HCT116 (cell line): ENCODE results near the gene RYR2. TPM values are rescaled to one million over a fixed set of nuclear protein-coding genes. Genes with fewer than 3 reads are reported as not detected.

ENCODE experiments used
- ATAC-seq: fragments of 200-7000 bp; cut with Tn5 transposase; 2 replicates; pipeline ENCODE4 v1.9.1; 2020; ENCODE audit warnings: mild to moderate bottlenecking, moderate library complexity
- BruUV-seq: library from RNA; stranded (reverse); fragments of 400-500 nt; replicated peaks from 2 replicates; lab custom pipeline; 2021; lab: Mats Ljungman, UMichigan
- CTCF ChIA-PET: fragments of 300-600 bp; sonication (Branson Sonifier 250); formaldehyde crosslinking; loops from one replicate; lab custom pipeline; 2021; ENCODE audit warnings: antibody characterized with exemption; lab: Charles Lee
- POLR2A ChIA-PET: fragments of 300-600, 350-600 bp; sonication (Branson Sonifier 250); formaldehyde crosslinking; loops from one replicate; lab custom pipeline; 2021; ENCODE audit warnings: antibody characterized with exemption; lab: Charles Lee
- RAD21 ChIA-PET, 2 experiments: fragments of 300-600 bp; sonication (Branson Sonifier 250); formaldehyde crosslinking; loops; one replicate each; lab custom pipeline; 2023; ENCODE audit warnings: low total read pairs in 2 of 2; ENCODE audit not compliant: uncharacterized antibody in 2 of 2, unreplicated experiment in 2 of 2, low non-redundant PET in 1 of 2; lab: Charles Lee
- DNase-seq: peaks from one replicate; pipeline ENCODE4 v3.0.0-alpha.2; 2010; ENCODE audit warnings: low read depth, low spot score
- H2AFZ ChIP-seq: fragments of 200-600 bp; shearing (Covaris generic), sonication (generic); 2 replicates; pipeline ENCODE4 v1.6.1; 2017; ENCODE audit warnings: low read depth, mixed run types, mixed read lengths, antibody characterized with exemption, low read length; ENCODE audit not compliant: poor library complexity, severe bottlenecking
- H3K27ac ChIP-seq: 2 replicates; pipeline ENCODE4 v1.5.1; 2012; ENCODE audit warnings: low read depth, low read length
- H3K27me3 ChIP-seq: fragments of 200-600 bp; sonication (generic); 2 replicates; pipeline ENCODE4 v1.6.1; 2016; ENCODE audit warnings: mixed run types, low read length, mixed read lengths; ENCODE audit not compliant: insufficient read depth
- H3K36me3 ChIP-seq, 2 experiments: fragments of 200-500 bp in 1 of 2; fragments of 200-600 bp in 1 of 2; sonication (Bioruptor generic) in 1 of 2; sonication (generic) in 1 of 2; 2 replicates each; pipeline versions ENCODE4 v1.5.1 to v1.6.1; 2014 to 2016; ENCODE audit warnings: low read length in 2 of 2, inconsistent platforms in 1 of 2, mixed read lengths in 1 of 2, mixed run types in 1 of 2; ENCODE audit not compliant: insufficient read depth in 2 of 2, control insufficient read depth in 1 of 2
- H3K4me1 ChIP-seq, 2 experiments: fragments of 200-600 bp in 1 of 2; sonication (generic) in 1 of 2; 2 replicates each; pipeline versions ENCODE4 v1.5.1 to v1.6.1; 2012 to 2017; ENCODE audit warnings: low read length in 2 of 2, inconsistent platforms in 1 of 2, mild to moderate bottlenecking in 1 of 2, mixed read lengths in 1 of 2, mixed run types in 1 of 2, moderate library complexity in 1 of 2; ENCODE audit not compliant: insufficient read depth in 2 of 2, control insufficient read depth in 1 of 2
- H3K4me2 ChIP-seq: fragments of 200-600 bp; sonication (generic); 2 replicates; pipeline ENCODE4 v1.6.1; 2017; ENCODE audit warnings: mixed run types, low read length, mixed read lengths
- H3K4me3 ChIP-seq, 2 experiments: fragments of 200-600 bp in 1 of 2; sonication (generic) in 1 of 2; replicated peaks in 1 of 2; 2 replicates each; pipeline ENCODE4 v1.5.1; 2011 to 2016; ENCODE audit warnings: low read length in 2 of 2, control low read depth in 1 of 2, low read depth in 1 of 2, mild to moderate bottlenecking in 1 of 2, mixed read lengths in 1 of 2, mixed run types in 1 of 2
- H3K79me2 ChIP-seq: fragments of 200-600 bp; sonication (generic); 2 replicates; pipeline ENCODE4 v1.6.1; 2017; ENCODE audit warnings: mild to moderate bottlenecking, mixed run types, low read length, moderate library complexity, mixed read lengths; ENCODE audit not compliant: insufficient read depth
- H3K9ac ChIP-seq: fragments of 200-600 bp; sonication (generic); 2 replicates; pipeline ENCODE4 v1.6.1; 2016; ENCODE audit warnings: low read length, mixed read lengths
- H3K9me2 ChIP-seq: fragments of 200-600 bp; sonication (generic), shearing (Covaris generic); 2 replicates; pipeline ENCODE4 v1.6.1; 2017; ENCODE audit warnings: mixed run types, mild to moderate bottlenecking, moderate library complexity; ENCODE audit not compliant: insufficient read depth
- H3K9me3 ChIP-seq, 2 experiments: fragments of 200-500 bp in 1 of 2; fragments of 200-600 bp in 1 of 2; sonication (Bioruptor generic) in 1 of 2; sonication (generic) in 1 of 2; 2 replicates each; pipeline ENCODE4 v1.6.1; 2014 to 2017; ENCODE audit warnings: low read length in 2 of 2, mixed read lengths in 2 of 2, inconsistent platforms in 1 of 2, low read depth in 1 of 2, mild to moderate bottlenecking in 1 of 2, mixed run types in 1 of 2, moderate library complexity in 1 of 2; ENCODE audit not compliant: control insufficient read depth in 1 of 2, insufficient read depth in 1 of 2
- H4K20me1 ChIP-seq: fragments of 200-600 bp; sonication (generic), shearing (Covaris generic); 2 replicates; pipeline ENCODE4 v1.6.1; 2017; ENCODE audit warnings: mixed run types, mild to moderate bottlenecking, moderate library complexity; ENCODE audit not compliant: insufficient read depth
- CBX3 ChIP-seq: IDR thresholded peaks from 2 replicates; pipeline ENCODE4 v1.6.1; 2012; ENCODE audit warnings: low read depth
- CEBPB ChIP-seq: IDR thresholded peaks from 2 replicates; pipeline ENCODE4 v1.6.1; 2012; ENCODE audit warnings: low read depth
- ELF1 ChIP-seq: IDR thresholded peaks from 2 replicates; pipeline ENCODE4 v1.6.1; 2012; ENCODE audit warnings: low read depth, borderline replicate concordance
- EZH2phosphoT487 ChIP-seq: fragments of 200-600 bp; IDR thresholded peaks from 2 replicates; pipeline ENCODE4 v1.6.1; 2018; ENCODE audit warnings: antibody characterized with exemption, borderline replicate concordance
- POLR2A ChIP-seq: IDR thresholded peaks from 2 replicates; pipeline ENCODE4 v1.7.0; 2011; ENCODE audit warnings: borderline replicate concordance; ENCODE audit not compliant: insufficient read depth, insufficient read length; ENCODE audit errors: extremely low read depth
- RAD21 ChIP-seq: IDR thresholded peaks from 2 replicates; pipeline ENCODE4 v1.6.1; 2012; ENCODE audit warnings: low read depth, mild to moderate bottlenecking
- SIN3A ChIP-seq: IDR thresholded peaks from 2 replicates; pipeline ENCODE4 v1.6.1; 2012; ENCODE audit warnings: low read depth
- SP1 ChIP-seq: IDR thresholded peaks from 2 replicates; pipeline ENCODE4 v1.6.1; 2012; ENCODE audit warnings: low read depth
- SRF ChIP-seq: IDR thresholded peaks from 2 replicates; pipeline ENCODE4 v1.6.1; 2012; ENCODE audit warnings: low read depth
- ZFX ChIP-seq: fragments of 450-650 bp; IDR thresholded peaks from 2 replicates; pipeline ENCODE4 v1.6.1; 2017
- intact Hi-C: fragments of 100-400 bp; cut with micrococcal nuclease; formaldehyde crosslinking; loops from 2 replicates; pipeline ENCODE4 v1.10.0; 2022
- total RNA-seq: library from RNA; stranded (reverse); gene quantifications from one replicate; pipeline ENCODE4 v1.2.1, GENCODE V29; 2021; ENCODE audit not compliant: unreplicated experiment
- TF ChIP-seq, protein P1 (sequence below): IDR thresholded peaks from 2 replicates; pipeline ENCODE4 v1.6.1; 2011; ENCODE audit warnings: mild to moderate bottlenecking, low read length, moderate library complexity; ENCODE audit not compliant: insufficient replicate concordance; ENCODE audit errors: extremely low read depth
- TF ChIP-seq, protein P2 (sequence below): IDR thresholded peaks from 2 replicates; pipeline ENCODE4 v1.6.1; 2012; ENCODE audit warnings: low read depth
- TF ChIP-seq, protein P3 (sequence below), 3 experiments: fragments of 200-600 bp in 1 of 3; sonication (generic) in 1 of 3; IDR thresholded peaks in 2 of 3; conservative IDR thresholded peaks in 1 of 3; 2 replicates each; pipeline ENCODE4 v1.5.1; 2012 to 2017; ENCODE audit warnings: low read depth in 2 of 3, low read length in 2 of 3, antibody characterized with exemption in 1 of 3, borderline replicate concordance in 1 of 3, control low read depth in 1 of 3, mild to moderate bottlenecking in 1 of 3, mixed read lengths in 1 of 3, mixed run types in 1 of 3, moderate library complexity in 1 of 3; ENCODE audit not compliant: insufficient read depth in 1 of 3

The RYR2 gene
- total RNA-seq, 1 experiment from 2014 or later: 0.02 TPM

DNA sequence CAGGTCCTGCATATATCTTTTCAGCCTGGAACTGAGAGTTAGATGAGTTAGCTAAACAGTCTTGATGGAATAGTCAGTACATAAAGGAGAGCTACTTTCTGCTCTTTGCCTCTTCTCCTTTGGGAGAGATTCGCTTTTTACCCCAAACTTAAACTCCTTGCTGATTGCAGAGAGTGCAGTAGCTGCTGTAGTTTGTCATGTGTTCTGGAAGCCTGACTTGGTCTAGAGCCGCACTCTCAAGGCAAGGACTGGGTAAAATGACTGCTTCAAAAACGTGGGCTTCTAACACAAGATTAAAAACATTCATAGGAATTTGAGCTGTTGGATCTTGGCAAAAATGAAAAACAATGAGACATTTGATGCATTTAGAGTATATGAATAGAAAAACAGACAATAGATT lies 351.6 kb downstream of the RYR2 start:
- no peaks in the 10 kb centered on the region for H3K9me2 ChIP-seq
- TF ChIP-seq ZFX (no peak), CEBPB (no peak), SIN3A (no peak), SP1 (no peak), SRF (no peak), EZH2phosphoT487 (no peak), RAD21 (no peak), POLR2A (no peak), CBX3 (no peak), ELF1 (no peak)
- TF ChIP-seq, protein P1, sequence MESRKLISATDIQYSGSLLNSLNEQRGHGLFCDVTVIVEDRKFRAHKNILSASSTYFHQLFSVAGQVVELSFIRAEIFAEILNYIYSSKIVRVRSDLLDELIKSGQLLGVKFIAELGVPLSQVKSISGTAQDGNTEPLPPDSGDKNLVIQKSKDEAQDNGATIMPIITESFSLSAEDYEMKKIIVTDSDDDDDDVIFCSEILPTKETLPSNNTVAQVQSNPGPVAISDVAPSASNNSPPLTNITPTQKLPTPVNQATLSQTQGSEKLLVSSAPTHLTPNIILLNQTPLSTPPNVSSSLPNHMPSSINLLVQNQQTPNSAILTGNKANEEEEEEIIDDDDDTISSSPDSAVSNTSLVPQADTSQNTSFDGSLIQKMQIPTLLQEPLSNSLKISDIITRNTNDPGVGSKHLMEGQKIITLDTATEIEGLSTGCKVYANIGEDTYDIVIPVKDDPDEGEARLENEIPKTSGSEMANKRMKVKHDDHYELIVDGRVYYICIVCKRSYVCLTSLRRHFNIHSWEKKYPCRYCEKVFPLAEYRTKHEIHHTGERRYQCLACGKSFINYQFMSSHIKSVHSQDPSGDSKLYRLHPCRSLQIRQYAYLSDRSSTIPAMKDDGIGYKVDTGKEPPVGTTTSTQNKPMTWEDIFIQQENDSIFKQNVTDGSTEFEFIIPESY: no peak
- TF ChIP-seq, protein P2, sequence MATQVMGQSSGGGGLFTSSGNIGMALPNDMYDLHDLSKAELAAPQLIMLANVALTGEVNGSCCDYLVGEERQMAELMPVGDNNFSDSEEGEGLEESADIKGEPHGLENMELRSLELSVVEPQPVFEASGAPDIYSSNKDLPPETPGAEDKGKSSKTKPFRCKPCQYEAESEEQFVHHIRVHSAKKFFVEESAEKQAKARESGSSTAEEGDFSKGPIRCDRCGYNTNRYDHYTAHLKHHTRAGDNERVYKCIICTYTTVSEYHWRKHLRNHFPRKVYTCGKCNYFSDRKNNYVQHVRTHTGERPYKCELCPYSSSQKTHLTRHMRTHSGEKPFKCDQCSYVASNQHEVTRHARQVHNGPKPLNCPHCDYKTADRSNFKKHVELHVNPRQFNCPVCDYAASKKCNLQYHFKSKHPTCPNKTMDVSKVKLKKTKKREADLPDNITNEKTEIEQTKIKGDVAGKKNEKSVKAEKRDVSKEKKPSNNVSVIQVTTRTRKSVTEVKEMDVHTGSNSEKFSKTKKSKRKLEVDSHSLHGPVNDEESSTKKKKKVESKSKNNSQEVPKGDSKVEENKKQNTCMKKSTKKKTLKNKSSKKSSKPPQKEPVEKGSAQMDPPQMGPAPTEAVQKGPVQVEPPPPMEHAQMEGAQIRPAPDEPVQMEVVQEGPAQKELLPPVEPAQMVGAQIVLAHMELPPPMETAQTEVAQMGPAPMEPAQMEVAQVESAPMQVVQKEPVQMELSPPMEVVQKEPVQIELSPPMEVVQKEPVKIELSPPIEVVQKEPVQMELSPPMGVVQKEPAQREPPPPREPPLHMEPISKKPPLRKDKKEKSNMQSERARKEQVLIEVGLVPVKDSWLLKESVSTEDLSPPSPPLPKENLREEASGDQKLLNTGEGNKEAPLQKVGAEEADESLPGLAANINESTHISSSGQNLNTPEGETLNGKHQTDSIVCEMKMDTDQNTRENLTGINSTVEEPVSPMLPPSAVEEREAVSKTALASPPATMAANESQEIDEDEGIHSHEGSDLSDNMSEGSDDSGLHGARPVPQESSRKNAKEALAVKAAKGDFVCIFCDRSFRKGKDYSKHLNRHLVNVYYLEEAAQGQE: no peak
- TF ChIP-seq, protein P3, sequence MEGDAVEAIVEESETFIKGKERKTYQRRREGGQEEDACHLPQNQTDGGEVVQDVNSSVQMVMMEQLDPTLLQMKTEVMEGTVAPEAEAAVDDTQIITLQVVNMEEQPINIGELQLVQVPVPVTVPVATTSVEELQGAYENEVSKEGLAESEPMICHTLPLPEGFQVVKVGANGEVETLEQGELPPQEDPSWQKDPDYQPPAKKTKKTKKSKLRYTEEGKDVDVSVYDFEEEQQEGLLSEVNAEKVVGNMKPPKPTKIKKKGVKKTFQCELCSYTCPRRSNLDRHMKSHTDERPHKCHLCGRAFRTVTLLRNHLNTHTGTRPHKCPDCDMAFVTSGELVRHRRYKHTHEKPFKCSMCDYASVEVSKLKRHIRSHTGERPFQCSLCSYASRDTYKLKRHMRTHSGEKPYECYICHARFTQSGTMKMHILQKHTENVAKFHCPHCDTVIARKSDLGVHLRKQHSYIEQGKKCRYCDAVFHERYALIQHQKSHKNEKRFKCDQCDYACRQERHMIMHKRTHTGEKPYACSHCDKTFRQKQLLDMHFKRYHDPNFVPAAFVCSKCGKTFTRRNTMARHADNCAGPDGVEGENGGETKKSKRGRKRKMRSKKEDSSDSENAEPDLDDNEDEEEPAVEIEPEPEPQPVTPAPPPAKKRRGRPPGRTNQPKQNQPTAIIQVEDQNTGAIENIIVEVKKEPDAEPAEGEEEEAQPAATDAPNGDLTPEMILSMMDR (IDR thresholded peaks at IDR 0.05 in 2 of 3, conservative IDR thresholded peaks at IDR 0.05 in 1 of 3; ENCODE audit: borderline replicate concordance in 1 of 3, insufficient read depth in 1 of 3, low read depth in 2 of 3, low read length in 2 of 3): no peak
- H4K20me1 ChIP-seq: no peaks in the 10 kb centered on the region
- intact Hi-C loops: no loop called here
- no peaks in the 10 kb centered on the region for H3K36me3 ChIP-seq
- RAD21 ChIA-PET: no interaction called here
- no peak for ATAC-seq
- CTCF ChIA-PET: no interaction called here
- no peaks in the 10 kb centered on the region for H3K79me2 ChIP-seq
- H3K9me3 ChIP-seq: no peaks in the 10 kb centered on the region
- no peak for DNase-seq
- H3K27me3 ChIP-seq: no peaks in the 10 kb centered on the region
- no peak overlapping the region for H3K9ac ChIP-seq
- H3K27ac ChIP-seq: no peak overlapping the region
- no peaks in the 10 kb centered on the region for H3K4me1 ChIP-seq
- POLR2A ChIA-PET: no interaction called here
- no peak overlapping the region for H3K4me2 ChIP-seq
- H2AFZ ChIP-seq: no peak overlapping the region
- H3K4me3 ChIP-seq: no peak overlapping the region
- BruUV-seq: no TSS peak
